ENCODE measurements around the gene AQP12A.
"Not testable (repeated sequence)": the region's sequence is repeated elsewhere in the genome, so short reads cannot be mapped to it uniquely, and the experiment has no call there.

AQP12A gene

GRCh38 chr2:240691631-240692420 is at the start of gene AQP12A:
AQP12A (plus strand) TSS chr2:240691866; CDS start chr2:240691914, 48 bp downstream.
- not testable (repeated sequence) for DNase-seq

GRCh38 chr2:240642061-240642805 is 49.4 kb upstream of the AQP12A start:
- no peak for DNase-seq

GRCh38 chr2:240642806-240643092 is 48.9 kb upstream of the AQP12A start:
- no peak for DNase-seq

GRCh38 chr2:240643093-240643810 is 48.4 kb upstream of the AQP12A start:
- DNase-seq = no peak

- DNase-seq = no peak
Measured at GRCh38 chr2:240643811-240644150, 47.9 kb upstream of the AQP12A start.

- DNase-seq = no peak
Measured at GRCh38 chr2:240644171-240644651, 47.5 kb upstream of the AQP12A start.

- DNase-seq = no peak
Measured at GRCh38 chr2:240644859-240645301, 46.8 kb upstream of the AQP12A start.

- no peak for DNase-seq
Measured at GRCh38 chr2:240645346-240645745, 46.3 kb upstream of the AQP12A start.

GRCh38 chr2:240645801-240646175 is 45.9 kb upstream of the AQP12A start:
- no peak for DNase-seq

- DNase-seq = no peak
Measured at GRCh38 chr2:240646176-240646899, 45.3 kb upstream of the AQP12A start.

- DNase-seq = no peak
Measured at GRCh38 chr2:240646900-240647502, 44.7 kb upstream of the AQP12A start.

- no peak for DNase-seq
Measured at GRCh38 chr2:240647503-240648154, 44.0 kb upstream of the AQP12A start.

- DNase-seq = no peak
Measured at GRCh38 chr2:240648155-240648649, 43.5 kb upstream of the AQP12A start.

- no peak for DNase-seq
Measured at GRCh38 chr2:240648650-240649275, 42.9 kb upstream of the AQP12A start.

GRCh38 chr2:240649331-240649730 is 42.3 kb upstream of the AQP12A start:
- DNase-seq = no peak

- no peak for DNase-seq
Measured at GRCh38 chr2:240650254-240650965, 41.3 kb upstream of the AQP12A start.

GRCh38 chr2:240651185-240651584 is 40.5 kb upstream of the AQP12A start:
- no peak for DNase-seq

- no peak for DNase-seq
Measured at GRCh38 chr2:240655931-240656886, 35.5 kb upstream of the AQP12A start.

GRCh38 chr2:240659883-240660282 is 31.8 kb upstream of the AQP12A start:
- DNase-seq = not testable (repeated sequence)

All from GOT3 (cell line).